T-helper 2 cell (primary cell): ENCODE results near the gene CALML6.

Experiments used
- DNase-seq, 5 experiments: peaks; one replicate each; pipeline versions ENCODE4 v3.0.0 to v3.0.0-alpha.2; 2012 to 2022

CALML6 gene

GRCh38 chr1:1943834-1944570, 28.9 kb downstream of the CALML6 start:
- DNase-seq, result peak; percentile 17 to 48 (median 35)

GRCh38 chr1:1945782-1946393, 30.8 kb downstream of the CALML6 start:
- no peak for DNase-seq

- DNase-seq, result no peak
Measured at GRCh38 chr1:1946540-1946939, 31.5 kb downstream of the CALML6 start.

GRCh38 chr1:1947493-1947892, 32.4 kb downstream of the CALML6 start:
- no peak for DNase-seq

- DNase-seq, result no peak
Measured at GRCh38 chr1:1948783-1949182, 33.7 kb downstream of the CALML6 start.

- DNase-seq, result no peak
Measured at GRCh38 chr1:1950940-1951339, 35.9 kb downstream of the CALML6 start.

- no peak for DNase-seq
Measured at GRCh38 chr1:1954015-1954414, 39.0 kb downstream of the CALML6 start.

- peak in 1 of 5 experiments; percentile 11 for DNase-seq
Measured at GRCh38 chr1:1954831-1955441, 39.9 kb downstream of the CALML6 start.

- DNase-seq, result no peak
Measured at GRCh38 chr1:1955621-1956094, 40.6 kb downstream of the CALML6 start.

- no peak for DNase-seq
Measured at GRCh38 chr1:1956101-1956500, 41.0 kb downstream of the CALML6 start.

GRCh38 chr1:1956586-1957532, 41.8 kb downstream of the CALML6 start:
- no peak for DNase-seq

- DNase-seq, result no peak
Measured at GRCh38 chr1:1957533-1957961, 42.5 kb downstream of the CALML6 start.

- no peak for DNase-seq
Measured at GRCh38 chr1:1958071-1958541, 43.0 kb downstream of the CALML6 start.

- DNase-seq, result no peak
Measured at GRCh38 chr1:1959459-1959839, 44.4 kb downstream of the CALML6 start.

GRCh38 chr1:1959840-1960479, 44.9 kb downstream of the CALML6 start:
- peak in 4 of 5 experiments; percentile 12 to 56 (median 48) for DNase-seq

GRCh38 chr1:1960480-1961196, 45.6 kb downstream of the CALML6 start:
- DNase-seq, result no peak

GRCh38 chr1:1962752-1963151, 47.7 kb downstream of the CALML6 start:
- DNase-seq, result no peak

- DNase-seq, result no peak
Measured at GRCh38 chr1:1963570-1963969, 48.5 kb downstream of the CALML6 start.

- no peak for DNase-seq
Measured at GRCh38 chr1:1964811-1965210, 49.8 kb downstream of the CALML6 start.

GRCh38 chr1:1965546-1965945, 50.5 kb downstream of the CALML6 start:
- no peak for DNase-seq

GRCh38 chr1:1966071-1966740, 51.1 kb downstream of the CALML6 start:
- no peak for DNase-seq
